GM18858 (cell line): ENCODE results near the gene LRRC70.

Source experiments
- ATAC-seq: cut with Tn5 transposase; IDR thresholded peaks from one replicate; pipeline ENCODE4 v1.9.1; 2021; ENCODE audit not compliant: unreplicated experiment

The LRRC70 gene

DNA sequence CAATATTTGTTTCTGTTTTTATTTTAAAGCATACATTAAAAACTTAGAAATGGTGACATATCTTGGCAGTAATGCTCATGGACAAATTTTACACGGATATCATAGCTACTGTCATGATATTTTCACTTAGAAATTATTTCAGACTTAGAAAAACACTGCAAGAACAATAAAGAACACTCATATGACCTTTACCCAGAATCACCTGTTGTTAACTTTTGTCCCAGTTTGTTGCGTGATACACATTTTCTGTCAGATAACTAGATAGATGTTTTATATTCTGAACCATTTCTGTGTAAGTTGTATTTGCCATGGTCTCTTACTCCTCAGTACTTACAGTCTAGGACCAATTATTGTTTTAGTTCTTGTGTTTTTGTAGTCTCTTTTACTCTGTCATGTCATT is 3.6 kb upstream of the LRRC70 start:
- no peak for ATAC-seq

- no peak for ATAC-seq
Observed at GRCh38 chr5:62575489-62575888, 3.1 kb upstream of the LRRC70 start.

DNA sequence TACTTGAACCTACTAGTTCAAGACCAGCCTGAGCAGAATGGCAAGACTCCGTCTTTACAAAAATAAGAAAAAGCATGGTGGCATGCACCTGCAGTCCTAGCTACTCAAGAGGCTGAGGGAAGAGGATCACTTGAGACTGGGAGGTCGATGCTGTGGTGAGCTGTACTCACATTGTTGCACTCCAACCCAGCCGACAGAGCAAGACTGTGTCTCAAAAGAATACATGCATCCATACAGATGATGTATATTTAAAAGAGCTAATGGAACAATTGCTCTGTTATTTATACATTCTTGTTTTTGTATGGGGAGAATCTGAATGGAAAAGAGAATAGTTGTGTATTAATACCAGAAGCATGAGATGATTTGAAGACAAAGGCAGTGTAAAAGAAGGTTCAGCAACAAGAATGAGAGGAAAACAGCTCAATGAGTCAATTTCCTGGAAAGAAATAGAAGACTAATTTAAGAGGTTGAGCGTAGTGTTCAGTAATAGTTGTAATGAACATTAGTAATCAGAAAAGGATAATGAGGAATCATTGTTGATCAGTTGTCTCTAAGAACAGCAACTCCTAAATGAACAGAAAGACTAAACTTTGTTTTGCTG is 1.9 kb upstream of the LRRC70 start:
- ATAC-seq: no peak

GRCh38 chr5:62577488-62577887 is 1.1 kb upstream of the LRRC70 start:
- ATAC-seq: no peak

DNA sequence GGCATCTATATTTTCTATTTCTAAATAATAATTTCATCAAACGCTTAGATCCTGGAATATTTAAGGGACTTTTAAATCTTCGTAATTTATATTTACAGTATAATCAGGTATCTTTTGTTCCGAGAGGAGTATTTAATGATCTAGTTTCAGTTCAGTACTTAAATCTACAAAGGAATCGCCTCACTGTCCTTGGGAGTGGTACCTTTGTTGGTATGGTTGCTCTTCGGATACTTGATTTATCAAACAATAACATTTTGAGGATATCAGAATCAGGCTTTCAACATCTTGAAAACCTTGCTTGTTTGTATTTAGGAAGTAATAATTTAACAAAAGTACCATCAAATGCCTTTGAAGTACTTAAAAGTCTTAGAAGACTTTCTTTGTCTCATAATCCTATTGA is 1.1 kb downstream of the LRRC70 start:
- ATAC-seq: no peak

DNA sequence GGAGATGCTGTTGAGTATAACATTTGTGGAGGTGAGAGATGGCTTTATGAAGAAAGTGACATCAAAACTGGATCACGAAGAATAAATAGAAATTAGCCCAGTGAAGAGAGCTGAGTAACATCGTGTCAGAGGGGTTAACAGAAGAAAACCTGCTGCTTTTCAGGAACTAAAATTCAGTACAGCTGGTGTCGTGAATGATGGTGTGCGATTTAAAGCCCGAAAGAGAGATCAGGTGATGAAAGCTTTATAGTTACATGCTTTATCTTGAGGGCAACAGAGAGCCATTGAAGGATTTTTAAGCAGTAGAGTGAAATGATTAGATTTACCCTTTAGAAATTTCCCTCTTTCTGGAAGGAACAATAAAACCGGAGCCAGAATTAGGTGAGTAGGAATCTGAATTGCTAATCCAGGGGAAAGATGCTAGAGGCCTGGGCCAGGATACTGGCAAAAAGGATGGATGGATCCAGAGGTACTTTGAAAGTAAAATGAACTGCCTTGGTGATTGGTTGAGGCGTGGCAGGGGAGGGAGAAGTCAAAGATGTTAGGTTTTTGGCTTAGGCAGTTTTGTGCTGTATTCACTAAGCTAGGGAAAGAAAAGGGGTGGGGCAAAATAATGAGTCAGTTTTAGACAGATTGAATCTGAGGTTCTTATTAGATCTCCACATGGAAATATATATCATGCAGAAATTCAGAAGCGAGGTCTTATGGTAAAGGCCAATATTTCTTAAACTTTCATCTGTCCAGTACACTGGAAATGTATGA is 3.4 kb downstream of the LRRC70 start:
- ATAC-seq: no peak

DNA sequence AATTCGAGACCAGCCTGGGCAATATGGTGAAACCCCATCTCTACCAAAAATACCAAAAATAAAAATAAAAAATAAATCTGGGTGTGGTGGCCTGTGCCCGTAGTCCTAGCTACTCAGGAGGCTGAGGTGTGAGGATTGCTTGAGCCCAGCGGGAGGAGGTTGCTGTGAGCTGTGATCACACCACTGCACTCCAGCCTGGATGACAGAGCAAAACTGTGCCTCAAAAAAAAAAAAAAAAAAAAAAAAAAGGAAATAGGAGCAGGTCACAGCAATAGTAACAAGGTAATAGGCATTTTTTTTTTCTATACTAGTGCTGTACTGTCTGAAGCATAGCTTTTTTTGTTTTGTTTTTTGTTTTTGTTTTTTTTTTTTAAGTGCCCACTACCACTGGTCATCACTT is 5.8 kb downstream of the LRRC70 start:
- no peak for ATAC-seq

- no peak for ATAC-seq
Observed at GRCh38 chr5:62585306-62585705, 6.7 kb downstream of the LRRC70 start.

GRCh38 chr5:62585751-62586150 is 7.1 kb downstream of the LRRC70 start:
- no peak for ATAC-seq

DNA sequence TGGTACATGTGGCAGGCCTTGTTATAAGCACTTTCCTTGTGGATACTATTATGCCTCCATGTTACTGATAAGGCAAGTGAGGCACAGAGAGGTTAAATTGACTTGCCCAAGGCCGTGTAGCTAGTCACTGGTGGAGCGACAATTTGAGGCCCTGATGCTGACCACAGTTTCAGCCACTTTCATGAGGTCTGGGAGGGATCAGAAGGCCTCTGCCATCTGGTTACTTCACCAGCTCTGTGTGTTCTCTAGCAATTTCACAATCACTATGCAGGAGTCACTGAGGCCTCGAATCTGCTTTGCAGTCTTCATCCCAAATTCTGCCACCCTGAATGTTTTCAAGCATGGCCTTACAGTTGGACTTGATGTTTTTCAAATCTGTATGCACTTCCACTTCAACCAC is 9.1 kb downstream of the LRRC70 start:
- no peak for ATAC-seq

GRCh38 chr5:62588668-62589067 is 10.0 kb downstream of the LRRC70 start:
- ATAC-seq: no peak

- no peak for ATAC-seq
Observed at GRCh38 chr5:62589504-62589903, 10.9 kb downstream of the LRRC70 start.

DNA sequence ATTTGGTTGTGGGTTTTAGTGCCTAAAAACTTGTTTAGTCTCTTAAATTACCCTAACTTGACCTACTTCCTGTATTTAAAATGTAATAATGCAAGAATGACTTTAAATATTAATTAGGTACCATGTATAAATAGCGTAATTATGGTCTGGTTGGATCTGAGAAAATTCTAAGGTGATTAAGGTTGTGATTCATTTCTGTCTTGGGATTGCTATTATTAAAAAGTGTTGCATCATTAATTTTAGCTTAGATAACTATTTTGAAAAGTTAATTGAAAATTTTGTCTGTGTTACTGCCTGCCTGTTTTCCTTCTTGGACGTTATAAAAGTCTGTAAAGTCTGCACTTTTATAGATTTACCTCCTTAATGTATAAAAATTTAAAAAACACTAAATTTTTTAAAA is 11.8 kb downstream of the LRRC70 start:
- no peak for ATAC-seq

DNA sequence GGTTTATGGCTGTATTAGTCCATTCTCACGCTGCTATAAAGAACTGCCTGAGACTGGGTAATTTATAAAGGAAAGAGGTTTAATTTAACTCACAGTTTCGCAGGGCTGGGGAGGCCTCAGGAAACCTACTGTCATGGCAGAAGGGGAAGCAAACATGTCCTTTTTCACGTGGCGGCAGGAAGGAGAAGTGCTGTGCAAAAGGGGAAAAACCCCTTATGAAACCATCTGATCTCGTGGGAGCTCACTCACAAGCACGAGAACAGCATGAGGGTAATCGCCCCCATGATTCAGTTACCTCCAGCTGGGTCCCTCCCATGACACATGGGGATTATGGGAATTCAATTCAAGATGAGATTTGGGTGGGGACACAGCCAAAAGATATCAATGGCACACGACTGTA is 13.9 kb downstream of the LRRC70 start:
- no peak for ATAC-seq

DNA sequence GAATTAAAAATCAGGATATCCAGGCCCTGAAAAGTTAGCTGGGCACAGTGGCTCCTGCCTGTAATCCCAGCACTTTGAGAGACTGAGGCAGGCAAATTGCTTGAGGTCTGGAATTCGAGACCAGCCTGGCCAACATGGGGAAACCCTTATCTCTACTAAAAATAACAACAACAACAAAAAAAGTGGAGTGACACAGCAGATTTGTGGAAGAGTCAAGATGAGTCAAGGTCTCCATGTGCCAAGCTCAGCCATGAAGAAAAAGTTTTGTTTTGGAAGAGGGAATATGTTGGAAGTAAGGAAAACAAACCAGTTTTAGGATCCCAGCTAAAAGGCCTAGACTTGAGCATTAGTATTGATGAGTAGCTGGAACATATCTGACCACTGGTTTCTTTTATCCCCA is 14.7 kb downstream of the LRRC70 start:
- no peak for ATAC-seq

GRCh38 chr5:62594364-62594984 is 15.9 kb downstream of the LRRC70 start:
- ATAC-seq: no peak

DNA sequence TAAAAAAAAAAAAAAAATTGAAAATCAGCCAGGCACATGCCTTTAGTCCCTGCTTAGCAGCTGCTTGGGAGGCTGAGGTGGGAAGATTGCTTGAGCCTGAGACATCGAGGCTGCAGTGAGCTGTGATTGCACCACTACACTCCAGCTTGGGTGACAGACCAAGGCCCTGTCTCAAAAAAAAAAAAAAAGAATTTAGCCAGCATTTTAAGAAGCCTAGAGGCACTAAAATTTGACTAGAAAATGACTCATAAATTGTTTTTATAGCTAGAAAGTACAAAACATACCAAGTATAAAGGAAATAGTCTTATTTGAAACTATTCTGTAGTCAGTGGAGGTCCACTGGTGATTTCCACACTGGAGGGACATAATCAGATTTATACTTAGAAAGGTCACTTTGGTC is 17.5 kb downstream of the LRRC70 start:
- ATAC-seq: no peak

- ATAC-seq: no peak
Observed at GRCh38 chr5:62596691-62597090, 18.1 kb downstream of the LRRC70 start.

- no peak for ATAC-seq
Observed at GRCh38 chr5:62597314-62597713, 18.7 kb downstream of the LRRC70 start.

DNA sequence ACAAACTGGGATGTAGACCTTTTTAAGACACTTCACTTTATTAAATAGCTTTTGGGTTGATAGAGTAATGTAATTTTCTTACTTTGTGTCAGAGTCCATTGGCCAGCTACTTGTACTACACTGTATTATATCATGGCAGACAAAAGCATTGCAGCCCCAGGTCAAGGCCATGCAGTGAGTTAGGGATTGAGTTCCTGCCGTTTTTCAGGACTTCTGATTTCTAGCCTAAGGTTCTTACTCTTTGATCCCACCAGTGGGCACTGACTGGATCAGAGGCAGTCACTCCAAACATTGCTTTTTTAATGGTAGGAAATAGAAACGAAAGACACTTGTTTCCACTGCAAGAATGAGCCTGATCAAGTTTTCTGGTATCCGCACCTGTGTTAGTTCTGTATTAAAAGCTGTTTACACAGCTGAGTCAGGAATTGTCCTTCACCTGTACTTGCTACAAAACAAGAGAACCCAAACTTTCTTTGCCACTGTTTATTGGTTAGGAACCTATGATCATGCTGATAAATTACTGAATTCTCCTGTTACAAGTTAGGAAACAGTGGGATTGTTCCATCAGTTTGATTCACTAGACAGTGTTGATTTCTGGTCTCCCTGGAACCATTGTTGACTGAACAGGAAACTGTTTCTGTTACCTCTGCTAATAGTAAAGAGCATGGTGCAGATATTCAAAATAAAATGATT is 22.1 kb downstream of the LRRC70 start:
- no peak for ATAC-seq

DNA sequence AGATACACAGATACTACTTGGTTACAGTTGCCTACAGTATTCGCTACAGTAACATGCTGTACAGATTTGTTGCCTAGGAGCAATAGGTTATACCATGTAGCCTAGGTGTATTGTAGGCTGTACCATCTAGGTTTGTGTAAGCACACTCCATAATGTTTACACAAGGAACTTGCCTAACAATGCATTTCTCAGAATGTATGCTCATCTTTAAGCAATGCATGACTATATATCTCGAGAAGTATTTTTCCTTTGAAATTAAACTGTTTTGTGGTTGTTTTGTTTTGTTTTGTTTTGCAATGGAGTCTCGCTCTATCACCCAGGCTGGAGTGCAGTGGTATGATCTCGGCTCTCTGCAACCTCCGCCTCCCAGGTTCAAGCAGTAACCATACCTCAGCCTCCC is 25.3 kb downstream of the LRRC70 start:
- no peak for ATAC-seq

DNA sequence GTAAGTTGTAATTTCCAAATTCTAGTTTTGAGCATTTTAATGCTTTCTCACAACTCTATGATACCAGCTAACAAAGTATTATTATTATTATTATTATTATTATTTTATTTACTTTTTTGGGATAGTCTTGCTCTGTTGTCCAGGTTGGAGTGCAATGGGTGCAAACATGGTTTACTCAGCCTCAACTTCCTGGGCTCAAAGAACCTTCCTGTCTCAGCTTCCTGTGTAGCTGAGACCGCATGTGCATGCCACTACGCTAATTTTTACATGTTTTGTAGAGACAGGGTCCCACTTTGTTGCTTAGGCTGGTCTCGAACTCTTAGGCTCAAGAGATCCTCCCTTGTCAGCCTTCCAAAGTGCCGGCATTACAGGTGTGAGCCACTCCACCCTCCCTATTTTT is 27.0 kb downstream of the LRRC70 start:
- ATAC-seq: no peak
